ENCODE results near the gene CNGA1.

The CNGA1 gene

GRCh38 chr4:48016141-48017107, at the start of gene CNGA1, which contains the start of gene NIPAL1:
Gene CNGA1, minus strand, starts transcription at chr4:48016681. Its CDS starts 63,992 bp downstream, at chr4:47952689.
Gene NIPAL1, plus strand, starts transcription at chr4:48016772. Its CDS starts 68 bp downstream, at chr4:48016840.
- peak within 1 kb of the TSS; percentile 88 for H3K4me3 ChIP-seq (ENCODE audit: low read depth, low read length)

GRCh38 chr4:48065587-48066052, 49.1 kb upstream of the CNGA1 start:
- no peak overlapping the region for H3K4me3 ChIP-seq (ENCODE audit: low read depth, low read length)

- H3K4me3 ChIP-seq (ENCODE audit: low read depth, low read length), result no peak overlapping the region
These were observed 47.9 kb upstream of the CNGA1 start for GRCh38 chr4:48064349-48064748.

- no peak overlapping the region for H3K4me3 ChIP-seq (ENCODE audit: low read depth, low read length)
These were observed 42.4 kb upstream of the CNGA1 start for GRCh38 chr4:48058617-48059530.

GRCh38 chr4:48051078-48051477, 34.6 kb upstream of the CNGA1 start:
- H3K4me3 ChIP-seq (ENCODE audit: low read depth, low read length), result no peak overlapping the region

- no peak overlapping the region for H3K4me3 ChIP-seq (ENCODE audit: low read depth, low read length)
These were observed 33.0 kb upstream of the CNGA1 start for GRCh38 chr4:48049483-48049882.

GRCh38 chr4:48047896-48048295, 31.4 kb upstream of the CNGA1 start:
- H3K4me3 ChIP-seq (ENCODE audit: low read depth, low read length), result no peak overlapping the region

- no peak overlapping the region for H3K4me3 ChIP-seq (ENCODE audit: low read depth, low read length)
These were observed 31.0 kb upstream of the CNGA1 start for GRCh38 chr4:48047421-48047844.

- H3K4me3 ChIP-seq (ENCODE audit: low read depth, low read length), result no peak overlapping the region
These were observed 29.6 kb upstream of the CNGA1 start for GRCh38 chr4:48046059-48046458.

- H3K4me3 ChIP-seq (ENCODE audit: low read depth, low read length), result no peak overlapping the region
These were observed 27.8 kb upstream of the CNGA1 start for GRCh38 chr4:48044298-48044697.

- H3K4me3 ChIP-seq (ENCODE audit: low read depth, low read length), result no peak overlapping the region
These were observed 27.0 kb upstream of the CNGA1 start for GRCh38 chr4:48043504-48043903.

GRCh38 chr4:48042979-48043461, 26.5 kb upstream of the CNGA1 start:
- no peak overlapping the region for H3K4me3 ChIP-seq (ENCODE audit: low read depth, low read length)

- no peak overlapping the region for H3K4me3 ChIP-seq (ENCODE audit: low read depth, low read length)
These were observed 25.2 kb upstream of the CNGA1 start for GRCh38 chr4:48041535-48042137.

GRCh38 chr4:48039561-48039960, 23.1 kb upstream of the CNGA1 start:
- H3K4me3 ChIP-seq (ENCODE audit: low read depth, low read length), result no peak overlapping the region

GRCh38 chr4:48038666-48039065, 22.2 kb upstream of the CNGA1 start:
- H3K4me3 ChIP-seq (ENCODE audit: low read depth, low read length), result no peak overlapping the region

GRCh38 chr4:48037117-48037462, 20.6 kb upstream of the CNGA1 start:
- H3K4me3 ChIP-seq (ENCODE audit: low read depth, low read length), result no peak overlapping the region

- no peak overlapping the region for H3K4me3 ChIP-seq (ENCODE audit: low read depth, low read length)
These were observed 19.5 kb upstream of the CNGA1 start for GRCh38 chr4:48035952-48036351.

- no peak overlapping the region for H3K4me3 ChIP-seq (ENCODE audit: low read depth, low read length)
These were observed 17.4 kb upstream of the CNGA1 start for GRCh38 chr4:48033825-48034413.

- no peak overlapping the region for H3K4me3 ChIP-seq (ENCODE audit: low read depth, low read length)
These were observed 16.9 kb upstream of the CNGA1 start for GRCh38 chr4:48033412-48033811.

GRCh38 chr4:48032721-48033120, 16.2 kb upstream of the CNGA1 start:
- H3K4me3 ChIP-seq (ENCODE audit: low read depth, low read length), result no peak overlapping the region

Data from iPS-11a (cell line).